H9 (cell line): ENCODE data around the gene TTC28. TPM values are rescaled to one million over a fixed set of nuclear protein-coding genes. Genes with fewer than 3 reads are reported as not detected.

Experiments
- DNase-seq: peaks from one replicate; pipeline ENCODE4 v3.0.0-alpha.2; 2017
- H2AFZ ChIP-seq: one replicate; pipeline ENCODE4 v1.6.1; 2013; ENCODE audit warnings: mild to moderate bottlenecking, low read length, control low read depth, moderate library complexity
- H2AK5ac ChIP-seq: 2 replicates; pipeline ENCODE4 v1.6.1; 2013; ENCODE audit warnings: low read length, control low read depth, mixed read lengths; ENCODE audit not compliant: insufficient read length
- H2BK120ac ChIP-seq: one replicate; pipeline ENCODE4 v1.6.1; 2013; ENCODE audit warnings: low read depth, mild to moderate bottlenecking, low read length, control low read depth, inconsistent platforms; ENCODE audit not compliant: poor library complexity, severe bottlenecking
- H2BK12ac ChIP-seq: 2 replicates; pipeline ENCODE4 v1.6.1; 2013; ENCODE audit warnings: low read length, control low read depth, mixed read lengths, low read depth; ENCODE audit not compliant: insufficient read length
- H2BK15ac ChIP-seq: 2 replicates; pipeline ENCODE4 v1.6.1; 2013; ENCODE audit warnings: low read depth, low read length, control low read depth
- H2BK20ac ChIP-seq: one replicate; pipeline ENCODE4 v1.6.1; 2013; ENCODE audit warnings: low read depth, mild to moderate bottlenecking, low read length, control low read depth, inconsistent platforms; ENCODE audit not compliant: poor library complexity, severe bottlenecking
- H2BK5ac ChIP-seq: 2 replicates; pipeline ENCODE4 v1.6.1; 2013; ENCODE audit warnings: low read length, control low read depth, mixed read lengths; ENCODE audit not compliant: insufficient read length
- H3K14ac ChIP-seq: 2 replicates; pipeline ENCODE4 v1.6.1; 2013; ENCODE audit warnings: low read length, control low read depth; ENCODE audit not compliant: insufficient read depth
- H3K18ac ChIP-seq: 2 replicates; pipeline ENCODE4 v1.6.1; 2013; ENCODE audit warnings: low read depth, mild to moderate bottlenecking, mixed read lengths, low read length, control low read depth; ENCODE audit not compliant: insufficient read length
- H3K23ac ChIP-seq: 2 replicates; pipeline ENCODE4 v1.6.1; 2013; ENCODE audit warnings: low read length, control low read depth, mixed read lengths, low read depth; ENCODE audit not compliant: insufficient read length
- H3K23me2 ChIP-seq: 2 replicates; pipeline ENCODE4 v1.6.1; 2013; ENCODE audit warnings: low read depth, mild to moderate bottlenecking, mixed read lengths, low read length, control low read depth; ENCODE audit not compliant: insufficient read length, poor library complexity, severe bottlenecking
- H3K27ac ChIP-seq: 2 replicates; pipeline ENCODE4 v1.5.1; 2013; ENCODE audit warnings: low read length, control low read depth, mixed read lengths, low read depth; ENCODE audit not compliant: insufficient read length
- H3K27me3 ChIP-seq: 2 replicates; pipeline ENCODE4 v1.6.1; 2013; ENCODE audit warnings: low read length, control low read depth, inconsistent platforms; ENCODE audit not compliant: insufficient read depth
- H3K4ac ChIP-seq: 2 replicates; pipeline ENCODE4 v1.6.1; 2013; ENCODE audit warnings: low read depth, mild to moderate bottlenecking, control low read depth, inconsistent platforms, low read length, moderate library complexity
- H3K4me1 ChIP-seq: 2 replicates; pipeline ENCODE4 v1.6.1; 2013; ENCODE audit warnings: low read length, control low read depth, inconsistent platforms; ENCODE audit not compliant: insufficient read depth
- H3K4me2 ChIP-seq: 2 replicates; pipeline ENCODE4 v1.6.1; 2013; ENCODE audit warnings: low read length, control low read depth, mixed read lengths; ENCODE audit not compliant: insufficient read length, insufficient read depth
- H3K56ac ChIP-seq: 2 replicates; pipeline ENCODE4 v1.6.1; 2013; ENCODE audit warnings: low read depth, mild to moderate bottlenecking, mixed read lengths, low read length, control low read depth; ENCODE audit not compliant: insufficient read length
- H3K79me1 ChIP-seq: 2 replicates; pipeline ENCODE4 v1.6.1; 2013; ENCODE audit warnings: low read depth, mild to moderate bottlenecking, moderate library complexity, low read length, control low read depth, inconsistent platforms; ENCODE audit not compliant: insufficient read depth, poor library complexity, severe bottlenecking
- H3K79me2 ChIP-seq: 2 replicates; pipeline ENCODE4 v1.6.1; 2013; ENCODE audit warnings: low read length, control low read depth, inconsistent platforms; ENCODE audit not compliant: insufficient read depth
- H3K9ac ChIP-seq: 2 replicates; pipeline ENCODE4 v1.6.1; 2013; ENCODE audit warnings: low read length, control low read depth, mixed read lengths; ENCODE audit not compliant: insufficient read length; ENCODE audit errors: extremely low read depth
- H3K9me3 ChIP-seq: one replicate; pipeline ENCODE4 v1.6.1; 2013; ENCODE audit warnings: low read depth, low read length, inconsistent platforms; ENCODE audit not compliant: control insufficient read depth
- H3T11ph ChIP-seq: one replicate; pipeline ENCODE4 v1.6.1; 2013; ENCODE audit warnings: mild to moderate bottlenecking, low read length, control low read depth, inconsistent platforms
- H4K20me1 ChIP-seq: one replicate; pipeline ENCODE4 v1.6.1; 2013; ENCODE audit not compliant: control insufficient read depth, insufficient read length, insufficient read depth
- H4K5ac ChIP-seq: 2 replicates; pipeline ENCODE4 v1.6.1; 2013; ENCODE audit warnings: low read depth, mild to moderate bottlenecking, mixed read lengths, low read length, control low read depth; ENCODE audit not compliant: insufficient read length
- H4K8ac ChIP-seq: replicated peaks from 2 replicates; pipeline ENCODE4 v1.6.1; 2013; ENCODE audit warnings: low read length, control low read depth, mixed read lengths, low read depth; ENCODE audit not compliant: insufficient read length
- H4K91ac ChIP-seq: 2 replicates; pipeline ENCODE4 v1.6.1; 2013; ENCODE audit warnings: low read depth, mild to moderate bottlenecking, moderate library complexity, mixed read lengths, low read length, control low read depth; ENCODE audit not compliant: insufficient read length
- H3K27ac Mint-ChIP-seq, 3 experiments: 2 replicates in 2 of 3; 3 replicates in 1 of 3; pipeline ENCODE4 v1.8.0; 2020 to 2021; ENCODE audit warnings: mixed read lengths in 3 of 3, mild to moderate bottlenecking in 1 of 3, moderate library complexity in 1 of 3
- H3K27me3 Mint-ChIP-seq: 2 replicates; pipeline ENCODE4 v1.8.0; 2021; ENCODE audit warnings: low read depth, mild to moderate bottlenecking, moderate library complexity, mixed read lengths
- H3K36me3 Mint-ChIP-seq, 3 experiments: 2 replicates in 2 of 3; 3 replicates in 1 of 3; pipeline ENCODE4 v1.8.0; 2020 to 2021; ENCODE audit warnings: low read depth in 3 of 3, mixed read lengths in 3 of 3; ENCODE audit not compliant: insufficient read depth in 1 of 3
- H3K4me1 Mint-ChIP-seq, 2 experiments: 2 replicates each; pipeline ENCODE4 v1.8.0; 2020; ENCODE audit warnings: mixed read lengths in 2 of 2
- H3K4me3 Mint-ChIP-seq, 2 experiments: 2 replicates in 1 of 2; 3 replicates in 1 of 2; pipeline ENCODE4 v1.8.0; 2020 to 2021; ENCODE audit warnings: mild to moderate bottlenecking in 2 of 2, mixed read lengths in 2 of 2, moderate library complexity in 1 of 2
- H3K9me3 Mint-ChIP-seq, 2 experiments: 2 replicates in 1 of 2; 3 replicates in 1 of 2; pipeline ENCODE4 v1.8.0; 2020; ENCODE audit warnings: mild to moderate bottlenecking in 2 of 2, mixed read lengths in 2 of 2, moderate library complexity in 1 of 2
- WGBS: extraction: QIAGEN DNeasy Blood & Tissue Kit; methylation state at CpG from one replicate; pipeline ENCODE4 v1.1.7; 2013; ENCODE audit warnings: missing lambda C conversion rate, low lambda C conversion rate, mixed read lengths; ENCODE audit not compliant: insufficient read length; ENCODE audit errors: extremely low coverage; 5-methylcytosine and 5-hydroxymethylcytosine counted together
- total RNA-seq: library from RNA; stranded (reverse); gene quantifications from 2 replicates; pipeline ENCODE4 v1.2.1, GENCODE V29; 2021
- TF ChIP-seq, protein P1 (sequence below): fragments of 200-600 bp; sonication (generic); conservative IDR thresholded peaks from 3 replicates; pipeline ENCODE4 v1.8.0; 2021; ENCODE audit warnings: antibody characterized with exemption, mild to moderate bottlenecking

TTC28 gene
- total RNA-seq, 1 experiment from 2014 or later, result 13.6 TPM

DNA sequence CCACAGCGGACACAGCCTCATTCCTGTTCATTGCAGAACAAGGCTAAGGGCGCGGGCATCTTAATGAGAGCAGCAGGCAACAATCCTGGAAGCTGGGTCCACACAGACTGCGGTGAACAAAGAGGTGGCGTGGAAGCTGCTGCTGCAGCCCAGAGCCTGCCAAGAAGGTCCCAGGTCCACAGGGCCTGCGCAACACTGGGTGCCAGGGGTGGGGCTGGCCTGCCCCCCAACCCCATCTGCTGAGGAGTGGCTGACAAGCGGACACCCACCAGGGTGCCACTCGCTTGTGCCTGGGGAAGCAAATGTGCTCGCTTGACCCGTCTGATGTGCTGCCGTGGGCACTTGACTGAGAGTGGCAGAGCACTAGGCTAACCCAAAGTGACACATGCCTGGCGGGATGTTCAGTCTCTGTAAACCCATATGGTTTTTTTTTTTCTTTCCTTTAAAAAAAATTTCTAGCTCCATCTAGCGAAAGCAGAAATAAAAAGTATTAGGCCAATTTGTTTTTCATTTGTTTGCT, 677.4 kb downstream of the TTC28 start:
- H3K4me1 Mint-ChIP-seq, result peaks cover 0 to 3% of the 10 kb centered on the region in 2 experiments; a peak in 1 of 4 replicates

More for the DNA sequence above, 677.4 kb downstream of the TTC28 start:
- Histone ChIP-seq H2AFZ (no peak overlapping the region), H3K56ac (no peak overlapping the region), H3K23me2 (no peaks in the 10 kb centered on the region), H2BK20ac (no peak overlapping the region), H2BK12ac (no peak overlapping the region), H3K4me1 (no peaks in the 10 kb centered on the region), H3K14ac (no peak overlapping the region), H2BK5ac (no peak overlapping the region), H4K8ac (no peak overlapping the region), H3K18ac (no peak overlapping the region), H2BK120ac (no peak overlapping the region), H2BK15ac (no peak overlapping the region), H3K23ac (no peak overlapping the region), H4K91ac (no peak overlapping the region), H2AK5ac (no peak overlapping the region), H3K79me1 (no peaks in the 10 kb centered on the region), H3K79me2 (no peaks in the 10 kb centered on the region), H3T11ph (no peak overlapping the region), H3K4me2 (no peak overlapping the region), H3K4ac (no peak overlapping the region), H3K9ac (no peak overlapping the region), H3K9me3 (no peaks in the 10 kb centered on the region), H3K27me3 (no peaks in the 10 kb centered on the region), H4K20me1 (no peaks in the 10 kb centered on the region), H4K5ac (no peak overlapping the region), H3K27ac (no peak overlapping the region)
- Mint-ChIP-seq H3K27ac (peak overlapping the region in 1 of 3 experiments; percentile 14; a peak in 1 of 7 replicates), H3K27me3 (no peaks in the 10 kb centered on the region), H3K4me3 (no peak overlapping the region; a peak in 1 of 5 replicates), H3K9me3 (no peaks in the 10 kb centered on the region), H3K36me3 (no peaks in the 10 kb centered on the region)
- TF ChIP-seq, protein P1, sequence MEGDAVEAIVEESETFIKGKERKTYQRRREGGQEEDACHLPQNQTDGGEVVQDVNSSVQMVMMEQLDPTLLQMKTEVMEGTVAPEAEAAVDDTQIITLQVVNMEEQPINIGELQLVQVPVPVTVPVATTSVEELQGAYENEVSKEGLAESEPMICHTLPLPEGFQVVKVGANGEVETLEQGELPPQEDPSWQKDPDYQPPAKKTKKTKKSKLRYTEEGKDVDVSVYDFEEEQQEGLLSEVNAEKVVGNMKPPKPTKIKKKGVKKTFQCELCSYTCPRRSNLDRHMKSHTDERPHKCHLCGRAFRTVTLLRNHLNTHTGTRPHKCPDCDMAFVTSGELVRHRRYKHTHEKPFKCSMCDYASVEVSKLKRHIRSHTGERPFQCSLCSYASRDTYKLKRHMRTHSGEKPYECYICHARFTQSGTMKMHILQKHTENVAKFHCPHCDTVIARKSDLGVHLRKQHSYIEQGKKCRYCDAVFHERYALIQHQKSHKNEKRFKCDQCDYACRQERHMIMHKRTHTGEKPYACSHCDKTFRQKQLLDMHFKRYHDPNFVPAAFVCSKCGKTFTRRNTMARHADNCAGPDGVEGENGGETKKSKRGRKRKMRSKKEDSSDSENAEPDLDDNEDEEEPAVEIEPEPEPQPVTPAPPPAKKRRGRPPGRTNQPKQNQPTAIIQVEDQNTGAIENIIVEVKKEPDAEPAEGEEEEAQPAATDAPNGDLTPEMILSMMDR, result no peak
- no peak for DNase-seq
- WGBS, result no CpG with 5 or more reads among the region's 13 CpGs
